H1 (cell line): Measurements from ENCODE around the gene PRRG2. TPM values are rescaled to one million over a fixed set of nuclear protein-coding genes. Genes with fewer than 3 reads are reported as not detected.

Source experiments
- CHD7 ChIP-seq: fragments of 300-600 bp; sonication (generic); IDR thresholded peaks from 2 replicates; pipeline ENCODE4 v1.7.1; 2012; ENCODE audit warnings: low read length, moderate library complexity, mild to moderate bottlenecking, inconsistent platforms; ENCODE audit not compliant: insufficient replicate concordance
- CTBP2 ChIP-seq: IDR thresholded peaks from 2 replicates; pipeline ENCODE4 v1.7.0; 2011; ENCODE audit warnings: borderline replicate concordance, mild to moderate bottlenecking, moderate library complexity, mixed read lengths, low read length; ENCODE audit not compliant: insufficient read depth, insufficient read length
- JUND ChIP-seq: IDR thresholded peaks from 2 replicates; pipeline ENCODE4 v1.6.1; 2011; ENCODE audit warnings: mild to moderate bottlenecking, improper control_type of control experiment, low read length
- polyA plus RNA-seq, 7 experiments: library from polyadenylated mRNA; depleted of rRNA in 3 of 7; stranded (reverse) in 5 of 7; unstranded in 2 of 7; fragments of >200 nt in 5 of 7; fragments of 200-250 nt in 2 of 7; gene quantifications; 1 replicate in 5 of 7; 2 replicates in 1 of 7; 4 replicates in 1 of 7; pipeline versions ENCODE4 v1.2.1 to v1.2.3, GENCODE V29; 2011 to 2013; ENCODE audit warnings: missing spikeins in 2 of 7, mixed read lengths in 2 of 7
- total RNA-seq: library from RNA; stranded (reverse); fragmentation: NEBNext Ultra II Directional; extraction: Animal tissue kit (Norgen Biotek cat#: 25700); gene quantifications from 2 replicates; pipeline ENCODE4 v1.2.1, GENCODE V29; 2021

The PRRG2 gene
- total and polyA plus RNA-seq, 2 of the 8 experiments (the other 6 are each of a cell fraction or from before 2014, with no cell fraction given), result 4.1 to 5.6 TPM

- TF ChIP-seq CHD7 (no peak), JUND (no peak), CTBP2 (no peak)
These were observed 38.7 kb upstream of the PRRG2 start (continued) for GRCh38 chr19:49542446-49542845.
